Measurements from ENCODE around the gene SPARCL1. TPM values are rescaled to one million over a fixed set of nuclear protein-coding genes. Genes with fewer than 3 reads are reported as not detected.

SPARCL1 gene
- total and polyA plus RNA-seq, 4 donors, result 1.9 to 25.8 (median 13.3) TPM

DNA sequence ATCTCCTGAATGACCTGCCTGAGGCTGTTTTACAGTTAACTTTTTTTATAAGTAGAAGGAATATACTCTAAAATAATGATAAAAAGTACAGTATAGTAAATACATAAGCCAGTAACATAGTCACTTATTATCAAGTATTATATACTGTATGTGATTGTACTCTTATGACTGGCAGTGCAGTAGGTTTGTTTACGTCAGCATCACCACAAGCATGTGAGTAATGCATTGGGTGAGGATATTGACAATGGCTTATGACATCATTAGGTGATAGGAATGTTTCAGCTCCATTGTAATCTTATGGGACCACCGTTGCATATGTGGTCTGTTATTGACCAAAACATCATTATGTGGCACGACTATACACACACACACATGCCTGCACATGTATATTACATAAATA is 86.3 kb downstream of the SPARCL1 start:
- H3K4me3 ChIP-seq (ENCODE audit: low read depth in 1 of 3, low read length in 3 of 3), result no peak overlapping the region
- no peak overlapping the region for H3K9ac ChIP-seq (ENCODE audit: low read depth in 1 of 2, low read length in 2 of 2)
- no peak overlapping the region for H3K27ac ChIP-seq (ENCODE audit: low read depth in 1 of 2, low read length in 2 of 2)
- no peaks in the 10 kb centered on the region for H3K27me3 ChIP-seq (ENCODE audit: control insufficient read depth in 4 of 4, insufficient read depth in 4 of 4, low read length in 3 of 4)
- no peaks in the 10 kb centered on the region for H3K4me1 ChIP-seq (ENCODE audit: control insufficient read depth in 4 of 4, insufficient read depth in 4 of 4, low read length in 3 of 4)
- peaks cover 7 to 33% (median 26%) of the 10 kb centered on the region in 4 donors for H3K36me3 ChIP-seq (ENCODE audit: control insufficient read depth in 4 of 4, insufficient read depth in 3 of 4, low read depth in 1 of 4, low read length in 3 of 4)
- WGBS, result 95% methylated on average over 3 of the region's 3 CpGs
- H3K9me3 ChIP-seq (ENCODE audit: control insufficient read depth in 4 of 4, low read length in 3 of 4), result no peaks in the 10 kb centered on the region
- no peak for TF ChIP-seq TAF1 (conservative IDR thresholded peaks at IDR 0.05)
- TF ChIP-seq, protein P1, sequence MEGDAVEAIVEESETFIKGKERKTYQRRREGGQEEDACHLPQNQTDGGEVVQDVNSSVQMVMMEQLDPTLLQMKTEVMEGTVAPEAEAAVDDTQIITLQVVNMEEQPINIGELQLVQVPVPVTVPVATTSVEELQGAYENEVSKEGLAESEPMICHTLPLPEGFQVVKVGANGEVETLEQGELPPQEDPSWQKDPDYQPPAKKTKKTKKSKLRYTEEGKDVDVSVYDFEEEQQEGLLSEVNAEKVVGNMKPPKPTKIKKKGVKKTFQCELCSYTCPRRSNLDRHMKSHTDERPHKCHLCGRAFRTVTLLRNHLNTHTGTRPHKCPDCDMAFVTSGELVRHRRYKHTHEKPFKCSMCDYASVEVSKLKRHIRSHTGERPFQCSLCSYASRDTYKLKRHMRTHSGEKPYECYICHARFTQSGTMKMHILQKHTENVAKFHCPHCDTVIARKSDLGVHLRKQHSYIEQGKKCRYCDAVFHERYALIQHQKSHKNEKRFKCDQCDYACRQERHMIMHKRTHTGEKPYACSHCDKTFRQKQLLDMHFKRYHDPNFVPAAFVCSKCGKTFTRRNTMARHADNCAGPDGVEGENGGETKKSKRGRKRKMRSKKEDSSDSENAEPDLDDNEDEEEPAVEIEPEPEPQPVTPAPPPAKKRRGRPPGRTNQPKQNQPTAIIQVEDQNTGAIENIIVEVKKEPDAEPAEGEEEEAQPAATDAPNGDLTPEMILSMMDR (IDR thresholded peaks at IDR 0.05; ENCODE audit: low read depth, low read length, missing input control), result no peak
- no peak for TF ChIP-seq HNF4A (conservative IDR thresholded peaks at IDR 0.05)
- no peak for TF ChIP-seq EGR1 (IDR thresholded peaks at IDR 0.05; ENCODE audit: low read depth in 2 of 2)
- TF ChIP-seq GABPA (IDR thresholded peaks at IDR 0.05 in 1 of 2, conservative IDR thresholded peaks at IDR 0.05 in 1 of 2), result no peak
- TF ChIP-seq FOXA2 (IDR thresholded peaks at IDR 0.05), result no peak
- no peak for TF ChIP-seq SP1 (IDR thresholded peaks at IDR 0.05)
- TF ChIP-seq, protein P2, sequence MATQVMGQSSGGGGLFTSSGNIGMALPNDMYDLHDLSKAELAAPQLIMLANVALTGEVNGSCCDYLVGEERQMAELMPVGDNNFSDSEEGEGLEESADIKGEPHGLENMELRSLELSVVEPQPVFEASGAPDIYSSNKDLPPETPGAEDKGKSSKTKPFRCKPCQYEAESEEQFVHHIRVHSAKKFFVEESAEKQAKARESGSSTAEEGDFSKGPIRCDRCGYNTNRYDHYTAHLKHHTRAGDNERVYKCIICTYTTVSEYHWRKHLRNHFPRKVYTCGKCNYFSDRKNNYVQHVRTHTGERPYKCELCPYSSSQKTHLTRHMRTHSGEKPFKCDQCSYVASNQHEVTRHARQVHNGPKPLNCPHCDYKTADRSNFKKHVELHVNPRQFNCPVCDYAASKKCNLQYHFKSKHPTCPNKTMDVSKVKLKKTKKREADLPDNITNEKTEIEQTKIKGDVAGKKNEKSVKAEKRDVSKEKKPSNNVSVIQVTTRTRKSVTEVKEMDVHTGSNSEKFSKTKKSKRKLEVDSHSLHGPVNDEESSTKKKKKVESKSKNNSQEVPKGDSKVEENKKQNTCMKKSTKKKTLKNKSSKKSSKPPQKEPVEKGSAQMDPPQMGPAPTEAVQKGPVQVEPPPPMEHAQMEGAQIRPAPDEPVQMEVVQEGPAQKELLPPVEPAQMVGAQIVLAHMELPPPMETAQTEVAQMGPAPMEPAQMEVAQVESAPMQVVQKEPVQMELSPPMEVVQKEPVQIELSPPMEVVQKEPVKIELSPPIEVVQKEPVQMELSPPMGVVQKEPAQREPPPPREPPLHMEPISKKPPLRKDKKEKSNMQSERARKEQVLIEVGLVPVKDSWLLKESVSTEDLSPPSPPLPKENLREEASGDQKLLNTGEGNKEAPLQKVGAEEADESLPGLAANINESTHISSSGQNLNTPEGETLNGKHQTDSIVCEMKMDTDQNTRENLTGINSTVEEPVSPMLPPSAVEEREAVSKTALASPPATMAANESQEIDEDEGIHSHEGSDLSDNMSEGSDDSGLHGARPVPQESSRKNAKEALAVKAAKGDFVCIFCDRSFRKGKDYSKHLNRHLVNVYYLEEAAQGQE (IDR thresholded peaks at IDR 0.05), result no peak
- TF ChIP-seq NR2F2 (IDR thresholded peaks at IDR 0.05), result no peak
- TF ChIP-seq HNF4G (IDR thresholded peaks at IDR 0.05), result no peak
- no peak for TF ChIP-seq RXRA (IDR thresholded peaks at IDR 0.05)
- no peak for TF ChIP-seq FOXA1 (IDR thresholded peaks at IDR 0.05)
- TF ChIP-seq RAD21 (IDR thresholded peaks at IDR 0.05), result no peak
- DNase-seq (ENCODE audit: low spot score), result no peak

DNA sequence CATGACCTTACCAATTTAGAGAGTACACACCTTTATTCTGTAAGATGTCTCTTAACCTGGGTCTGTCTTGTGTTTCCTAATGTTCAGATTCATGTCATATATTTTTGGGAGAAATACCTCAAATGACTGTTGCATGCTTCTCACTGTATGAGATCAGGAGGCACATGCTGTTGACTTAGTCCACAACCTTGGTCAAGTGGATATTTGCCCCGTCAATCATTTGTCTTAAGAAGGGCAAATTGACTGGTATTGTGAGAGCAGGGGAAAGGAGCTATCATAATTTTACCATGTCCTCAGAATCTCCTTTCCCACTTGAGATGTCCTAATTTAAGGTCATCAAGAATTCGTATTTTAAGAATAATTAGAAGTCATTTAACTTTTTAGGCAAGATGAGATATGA is 95.8 kb downstream of the SPARCL1 start:
- H3K9ac ChIP-seq (ENCODE audit: low read depth in 1 of 2, low read length in 2 of 2), result no peak overlapping the region
- WGBS, result 87% methylated on average over 2 of the region's 2 CpGs
- no peaks in the 10 kb centered on the region for H3K27me3 ChIP-seq (ENCODE audit: control insufficient read depth in 4 of 4, insufficient read depth in 4 of 4, low read length in 3 of 4)
- no peak for DNase-seq (ENCODE audit: low spot score)
- H3K4me3 ChIP-seq (ENCODE audit: low read depth in 1 of 3, low read length in 3 of 3), result no peak overlapping the region
- H3K4me1 ChIP-seq (ENCODE audit: control insufficient read depth in 4 of 4, insufficient read depth in 4 of 4, low read length in 3 of 4), result peaks cover 0 to 13% (median 2%) of the 10 kb centered on the region in 4 donors
- no peak overlapping the region for H3K27ac ChIP-seq (ENCODE audit: low read depth in 1 of 2, low read length in 2 of 2)
- no peaks in the 10 kb centered on the region for H3K9me3 ChIP-seq (ENCODE audit: control insufficient read depth in 4 of 4, low read length in 3 of 4)
- H3K36me3 ChIP-seq (ENCODE audit: control insufficient read depth in 4 of 4, insufficient read depth in 3 of 4, low read depth in 1 of 4, low read length in 3 of 4), result peaks cover 2 to 6% (median 4%) of the 10 kb centered on the region in 4 donors
- no peak for TF ChIP-seq RAD21 (IDR thresholded peaks at IDR 0.05)
- TF ChIP-seq HNF4G (IDR thresholded peaks at IDR 0.05), result no peak
- TF ChIP-seq GABPA (IDR thresholded peaks at IDR 0.05 in 1 of 2, conservative IDR thresholded peaks at IDR 0.05 in 1 of 2), result no peak
- TF ChIP-seq FOXA1 (IDR thresholded peaks at IDR 0.05), result no peak
- TF ChIP-seq RXRA (IDR thresholded peaks at IDR 0.05), result no peak
- TF ChIP-seq, protein P3, sequence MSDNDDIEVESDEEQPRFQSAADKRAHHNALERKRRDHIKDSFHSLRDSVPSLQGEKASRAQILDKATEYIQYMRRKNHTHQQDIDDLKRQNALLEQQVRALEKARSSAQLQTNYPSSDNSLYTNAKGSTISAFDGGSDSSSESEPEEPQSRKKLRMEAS (IDR thresholded peaks at IDR 0.05), result no peak
- TF ChIP-seq, protein P4, sequence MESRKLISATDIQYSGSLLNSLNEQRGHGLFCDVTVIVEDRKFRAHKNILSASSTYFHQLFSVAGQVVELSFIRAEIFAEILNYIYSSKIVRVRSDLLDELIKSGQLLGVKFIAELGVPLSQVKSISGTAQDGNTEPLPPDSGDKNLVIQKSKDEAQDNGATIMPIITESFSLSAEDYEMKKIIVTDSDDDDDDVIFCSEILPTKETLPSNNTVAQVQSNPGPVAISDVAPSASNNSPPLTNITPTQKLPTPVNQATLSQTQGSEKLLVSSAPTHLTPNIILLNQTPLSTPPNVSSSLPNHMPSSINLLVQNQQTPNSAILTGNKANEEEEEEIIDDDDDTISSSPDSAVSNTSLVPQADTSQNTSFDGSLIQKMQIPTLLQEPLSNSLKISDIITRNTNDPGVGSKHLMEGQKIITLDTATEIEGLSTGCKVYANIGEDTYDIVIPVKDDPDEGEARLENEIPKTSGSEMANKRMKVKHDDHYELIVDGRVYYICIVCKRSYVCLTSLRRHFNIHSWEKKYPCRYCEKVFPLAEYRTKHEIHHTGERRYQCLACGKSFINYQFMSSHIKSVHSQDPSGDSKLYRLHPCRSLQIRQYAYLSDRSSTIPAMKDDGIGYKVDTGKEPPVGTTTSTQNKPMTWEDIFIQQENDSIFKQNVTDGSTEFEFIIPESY (IDR thresholded peaks at IDR 0.05), result no peak
- TF ChIP-seq, protein P2 (IDR thresholded peaks at IDR 0.05), result no peak
- no peak for TF ChIP-seq SP1 (IDR thresholded peaks at IDR 0.05)
- TF ChIP-seq NR2F2 (IDR thresholded peaks at IDR 0.05), result no peak
- no peak for TF ChIP-seq YY1 (IDR thresholded peaks at IDR 0.05)
- TF ChIP-seq, protein P5, sequence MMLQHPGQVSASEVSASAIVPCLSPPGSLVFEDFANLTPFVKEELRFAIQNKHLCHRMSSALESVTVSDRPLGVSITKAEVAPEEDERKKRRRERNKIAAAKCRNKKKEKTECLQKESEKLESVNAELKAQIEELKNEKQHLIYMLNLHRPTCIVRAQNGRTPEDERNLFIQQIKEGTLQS (IDR thresholded peaks at IDR 0.05), result no peak
- TF ChIP-seq, protein P1 (IDR thresholded peaks at IDR 0.05; ENCODE audit: low read depth, low read length, missing input control), result no peak
- TF ChIP-seq TAF1 (conservative IDR thresholded peaks at IDR 0.05), result no peak
- TF ChIP-seq EGR1 (IDR thresholded peaks at IDR 0.05; ENCODE audit: low read depth in 2 of 2), result no peak
- no peak for TF ChIP-seq JUND (IDR thresholded peaks at IDR 0.05)
- TF ChIP-seq HNF4A (conservative IDR thresholded peaks at IDR 0.05), result no peak

Data from liver (tissue), 9 donors.